H9 (cell line): ENCODE measurements around the gene C1orf21. TPM values are rescaled to one million over a fixed set of nuclear protein-coding genes. Genes with fewer than 3 reads are reported as not detected.

Source experiments
- DNase-seq: peaks from one replicate; pipeline ENCODE4 v3.0.0-alpha.2; 2017
- H2AFZ ChIP-seq: one replicate; pipeline ENCODE4 v1.6.1; 2013; ENCODE audit warnings: mild to moderate bottlenecking, low read length, control low read depth, moderate library complexity
- H2AK5ac ChIP-seq: 2 replicates; pipeline ENCODE4 v1.6.1; 2013; ENCODE audit warnings: low read length, control low read depth, mixed read lengths; ENCODE audit not compliant: insufficient read length
- H2BK120ac ChIP-seq: one replicate; pipeline ENCODE4 v1.6.1; 2013; ENCODE audit warnings: low read depth, mild to moderate bottlenecking, low read length, control low read depth, inconsistent platforms; ENCODE audit not compliant: poor library complexity, severe bottlenecking
- H2BK12ac ChIP-seq: 2 replicates; pipeline ENCODE4 v1.6.1; 2013; ENCODE audit warnings: low read length, control low read depth, mixed read lengths, low read depth; ENCODE audit not compliant: insufficient read length
- H2BK15ac ChIP-seq: 2 replicates; pipeline ENCODE4 v1.6.1; 2013; ENCODE audit warnings: low read depth, low read length, control low read depth
- H2BK20ac ChIP-seq: one replicate; pipeline ENCODE4 v1.6.1; 2013; ENCODE audit warnings: low read depth, mild to moderate bottlenecking, low read length, control low read depth, inconsistent platforms; ENCODE audit not compliant: poor library complexity, severe bottlenecking
- H2BK5ac ChIP-seq: 2 replicates; pipeline ENCODE4 v1.6.1; 2013; ENCODE audit warnings: low read length, control low read depth, mixed read lengths; ENCODE audit not compliant: insufficient read length
- H3K14ac ChIP-seq: 2 replicates; pipeline ENCODE4 v1.6.1; 2013; ENCODE audit warnings: low read length, control low read depth; ENCODE audit not compliant: insufficient read depth
- H3K18ac ChIP-seq: 2 replicates; pipeline ENCODE4 v1.6.1; 2013; ENCODE audit warnings: low read depth, mild to moderate bottlenecking, mixed read lengths, low read length, control low read depth; ENCODE audit not compliant: insufficient read length
- H3K23ac ChIP-seq: 2 replicates; pipeline ENCODE4 v1.6.1; 2013; ENCODE audit warnings: low read length, control low read depth, mixed read lengths, low read depth; ENCODE audit not compliant: insufficient read length
- H3K23me2 ChIP-seq: 2 replicates; pipeline ENCODE4 v1.6.1; 2013; ENCODE audit warnings: low read depth, mild to moderate bottlenecking, mixed read lengths, low read length, control low read depth; ENCODE audit not compliant: insufficient read length, poor library complexity, severe bottlenecking
- H3K27ac ChIP-seq: 2 replicates; pipeline ENCODE4 v1.5.1; 2013; ENCODE audit warnings: low read length, control low read depth, mixed read lengths, low read depth; ENCODE audit not compliant: insufficient read length
- H3K27me3 ChIP-seq: 2 replicates; pipeline ENCODE4 v1.6.1; 2013; ENCODE audit warnings: low read length, control low read depth, inconsistent platforms; ENCODE audit not compliant: insufficient read depth
- H3K4ac ChIP-seq: 2 replicates; pipeline ENCODE4 v1.6.1; 2013; ENCODE audit warnings: low read depth, mild to moderate bottlenecking, control low read depth, inconsistent platforms, low read length, moderate library complexity
- H3K4me1 ChIP-seq: 2 replicates; pipeline ENCODE4 v1.6.1; 2013; ENCODE audit warnings: low read length, control low read depth, inconsistent platforms; ENCODE audit not compliant: insufficient read depth
- H3K4me2 ChIP-seq: 2 replicates; pipeline ENCODE4 v1.6.1; 2013; ENCODE audit warnings: low read length, control low read depth, mixed read lengths; ENCODE audit not compliant: insufficient read length, insufficient read depth
- H3K56ac ChIP-seq: 2 replicates; pipeline ENCODE4 v1.6.1; 2013; ENCODE audit warnings: low read depth, mild to moderate bottlenecking, mixed read lengths, low read length, control low read depth; ENCODE audit not compliant: insufficient read length
- H3K79me1 ChIP-seq: 2 replicates; pipeline ENCODE4 v1.6.1; 2013; ENCODE audit warnings: low read depth, mild to moderate bottlenecking, moderate library complexity, low read length, control low read depth, inconsistent platforms; ENCODE audit not compliant: insufficient read depth, poor library complexity, severe bottlenecking
- H3K79me2 ChIP-seq: 2 replicates; pipeline ENCODE4 v1.6.1; 2013; ENCODE audit warnings: low read length, control low read depth, inconsistent platforms; ENCODE audit not compliant: insufficient read depth
- H3K9ac ChIP-seq: 2 replicates; pipeline ENCODE4 v1.6.1; 2013; ENCODE audit warnings: low read length, control low read depth, mixed read lengths; ENCODE audit not compliant: insufficient read length; ENCODE audit errors: extremely low read depth
- H3K9me3 ChIP-seq: one replicate; pipeline ENCODE4 v1.6.1; 2013; ENCODE audit warnings: low read depth, low read length, inconsistent platforms; ENCODE audit not compliant: control insufficient read depth
- H3T11ph ChIP-seq: one replicate; pipeline ENCODE4 v1.6.1; 2013; ENCODE audit warnings: mild to moderate bottlenecking, low read length, control low read depth, inconsistent platforms
- H4K20me1 ChIP-seq: one replicate; pipeline ENCODE4 v1.6.1; 2013; ENCODE audit not compliant: control insufficient read depth, insufficient read length, insufficient read depth
- H4K5ac ChIP-seq: 2 replicates; pipeline ENCODE4 v1.6.1; 2013; ENCODE audit warnings: low read depth, mild to moderate bottlenecking, mixed read lengths, low read length, control low read depth; ENCODE audit not compliant: insufficient read length
- H4K8ac ChIP-seq: replicated peaks from 2 replicates; pipeline ENCODE4 v1.6.1; 2013; ENCODE audit warnings: low read length, control low read depth, mixed read lengths, low read depth; ENCODE audit not compliant: insufficient read length
- H4K91ac ChIP-seq: 2 replicates; pipeline ENCODE4 v1.6.1; 2013; ENCODE audit warnings: low read depth, mild to moderate bottlenecking, moderate library complexity, mixed read lengths, low read length, control low read depth; ENCODE audit not compliant: insufficient read length
- H3K27ac Mint-ChIP-seq, 3 experiments: 2 replicates in 2 of 3; 3 replicates in 1 of 3; pipeline ENCODE4 v1.8.0; 2020 to 2021; ENCODE audit warnings: mixed read lengths in 3 of 3, mild to moderate bottlenecking in 1 of 3, moderate library complexity in 1 of 3
- H3K27me3 Mint-ChIP-seq: 2 replicates; pipeline ENCODE4 v1.8.0; 2021; ENCODE audit warnings: low read depth, mild to moderate bottlenecking, moderate library complexity, mixed read lengths
- H3K36me3 Mint-ChIP-seq, 3 experiments: 2 replicates in 2 of 3; 3 replicates in 1 of 3; pipeline ENCODE4 v1.8.0; 2020 to 2021; ENCODE audit warnings: low read depth in 3 of 3, mixed read lengths in 3 of 3; ENCODE audit not compliant: insufficient read depth in 1 of 3
- H3K4me1 Mint-ChIP-seq, 2 experiments: 2 replicates each; pipeline ENCODE4 v1.8.0; 2020; ENCODE audit warnings: mixed read lengths in 2 of 2
- H3K4me3 Mint-ChIP-seq, 2 experiments: 2 replicates in 1 of 2; 3 replicates in 1 of 2; pipeline ENCODE4 v1.8.0; 2020 to 2021; ENCODE audit warnings: mild to moderate bottlenecking in 2 of 2, mixed read lengths in 2 of 2, moderate library complexity in 1 of 2
- H3K9me3 Mint-ChIP-seq, 2 experiments: 2 replicates in 1 of 2; 3 replicates in 1 of 2; pipeline ENCODE4 v1.8.0; 2020; ENCODE audit warnings: mild to moderate bottlenecking in 2 of 2, mixed read lengths in 2 of 2, moderate library complexity in 1 of 2
- total RNA-seq: library from RNA; stranded (reverse); gene quantifications from 2 replicates; pipeline ENCODE4 v1.2.1, GENCODE V29; 2021
- TF ChIP-seq, protein P1 (sequence below): fragments of 200-600 bp; sonication (generic); conservative IDR thresholded peaks from 3 replicates; pipeline ENCODE4 v1.8.0; 2021; ENCODE audit warnings: antibody characterized with exemption, mild to moderate bottlenecking

C1orf21 gene
- total RNA-seq, 1 experiment from 2014 or later: 36.0 TPM

DNA sequence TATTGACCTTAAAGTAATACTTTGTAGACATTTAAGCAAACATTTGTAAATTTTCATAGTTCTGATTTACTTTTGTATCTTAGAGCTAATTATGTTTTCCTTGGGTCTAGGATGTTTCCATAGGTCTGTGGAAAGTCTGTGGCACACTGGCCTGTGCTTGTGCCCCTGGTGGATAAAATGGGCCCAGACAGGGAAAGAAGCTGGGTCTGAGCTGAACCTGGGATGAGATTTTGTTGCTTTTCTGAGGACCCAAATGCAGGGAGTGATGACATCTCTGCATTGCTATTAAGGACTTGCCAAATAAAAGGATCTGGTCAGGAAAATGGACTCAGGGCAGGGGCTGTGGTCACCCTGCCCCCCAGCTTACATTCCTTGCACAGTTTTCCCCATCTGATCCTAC is 41.8 kb downstream of the C1orf21 start:
- H3K23ac ChIP-seq: no peak overlapping the region
- Mint-ChIP-seq H3K4me1 (peaks cover 22 to 39% of the 10 kb centered on the region in 2 experiments), H3K4me3 (no peak overlapping the region), H3K36me3 (peaks cover 7 to 22% (median 7%) of the 10 kb centered on the region in 3 experiments), H3K27ac (no peak overlapping the region), H3K9me3 (no peaks in the 10 kb centered on the region; a peak in 1 of 5 replicates), H3K27me3 (no peaks in the 10 kb centered on the region)
- H4K8ac ChIP-seq: no peak overlapping the region
- H2BK20ac ChIP-seq: no peak overlapping the region
- DNase-seq: no peak
- H3K27me3 ChIP-seq: no peaks in the 10 kb centered on the region
- H4K20me1 ChIP-seq: no peaks in the 10 kb centered on the region
- no peak overlapping the region for H3K27ac ChIP-seq
- no peak overlapping the region for H2BK120ac ChIP-seq
- H3K14ac ChIP-seq: no peak overlapping the region
- no peaks in the 10 kb centered on the region for H3K79me2 ChIP-seq
- H2AFZ ChIP-seq: no peak overlapping the region
- H4K91ac ChIP-seq: no peak overlapping the region
- H2BK12ac ChIP-seq: no peak overlapping the region
- no peak overlapping the region for H2AK5ac ChIP-seq
- H3K4me1 ChIP-seq: peaks cover 2% of the 10 kb centered on the region; the same call in 1 of the 2 replicates
- no peak overlapping the region for H4K5ac ChIP-seq
- H2BK15ac ChIP-seq: no peak overlapping the region
- no peaks in the 10 kb centered on the region for H3K9me3 ChIP-seq
- H3K18ac ChIP-seq: no peak overlapping the region
- TF ChIP-seq, protein P1, sequence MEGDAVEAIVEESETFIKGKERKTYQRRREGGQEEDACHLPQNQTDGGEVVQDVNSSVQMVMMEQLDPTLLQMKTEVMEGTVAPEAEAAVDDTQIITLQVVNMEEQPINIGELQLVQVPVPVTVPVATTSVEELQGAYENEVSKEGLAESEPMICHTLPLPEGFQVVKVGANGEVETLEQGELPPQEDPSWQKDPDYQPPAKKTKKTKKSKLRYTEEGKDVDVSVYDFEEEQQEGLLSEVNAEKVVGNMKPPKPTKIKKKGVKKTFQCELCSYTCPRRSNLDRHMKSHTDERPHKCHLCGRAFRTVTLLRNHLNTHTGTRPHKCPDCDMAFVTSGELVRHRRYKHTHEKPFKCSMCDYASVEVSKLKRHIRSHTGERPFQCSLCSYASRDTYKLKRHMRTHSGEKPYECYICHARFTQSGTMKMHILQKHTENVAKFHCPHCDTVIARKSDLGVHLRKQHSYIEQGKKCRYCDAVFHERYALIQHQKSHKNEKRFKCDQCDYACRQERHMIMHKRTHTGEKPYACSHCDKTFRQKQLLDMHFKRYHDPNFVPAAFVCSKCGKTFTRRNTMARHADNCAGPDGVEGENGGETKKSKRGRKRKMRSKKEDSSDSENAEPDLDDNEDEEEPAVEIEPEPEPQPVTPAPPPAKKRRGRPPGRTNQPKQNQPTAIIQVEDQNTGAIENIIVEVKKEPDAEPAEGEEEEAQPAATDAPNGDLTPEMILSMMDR: peak; percentile 50; the same call in 2 of the 3 replicates
- no peaks in the 10 kb centered on the region for H3K79me1 ChIP-seq
- no peak overlapping the region for H3K56ac ChIP-seq
- H3T11ph ChIP-seq: no peak overlapping the region
- no peak overlapping the region for H3K4me2 ChIP-seq
- no peaks in the 10 kb centered on the region for H3K23me2 ChIP-seq
- H3K4ac ChIP-seq: no peak overlapping the region
- H3K9ac ChIP-seq: no peak overlapping the region
- no peak overlapping the region for H2BK5ac ChIP-seq
